Measurements from ENCODE around the gene TMEM126B.

DNA sequence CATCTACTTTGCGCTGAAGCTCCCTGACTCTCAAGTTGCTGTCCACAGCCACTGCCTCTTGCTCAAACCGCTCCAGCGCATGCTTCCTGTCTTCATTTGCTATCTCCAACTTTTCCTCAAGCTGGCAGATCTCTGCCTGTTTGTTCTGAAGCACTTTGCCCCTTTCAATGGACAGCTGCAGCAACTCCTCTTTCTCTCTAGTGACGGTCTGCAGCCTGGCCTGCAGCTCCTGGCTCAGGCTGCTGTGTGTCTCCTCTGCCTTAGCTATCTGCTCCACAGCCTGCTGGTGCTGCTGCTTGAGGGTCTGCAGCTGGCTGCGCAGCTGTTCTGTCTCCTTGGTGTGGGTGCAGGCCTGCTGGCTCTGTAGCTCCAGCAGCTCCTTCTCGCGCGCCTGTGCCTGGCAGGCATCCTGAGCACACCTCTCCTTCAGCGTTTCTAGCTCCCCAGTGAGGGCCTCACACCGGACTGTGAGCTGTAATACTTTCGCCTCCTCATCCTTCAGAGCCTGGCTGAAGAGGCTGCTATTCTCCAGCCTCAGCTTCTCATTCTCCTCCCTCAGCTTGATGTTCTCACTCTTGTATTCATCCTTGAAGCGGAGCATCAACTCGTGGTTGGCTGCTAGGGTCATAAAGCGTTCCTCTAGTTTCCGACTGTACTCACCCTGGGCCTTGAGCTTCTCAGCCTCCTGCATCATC is 56.9 kb downstream of the TMEM126B start:
- no peak for TF ChIP-seq NFRKB (IDR thresholded peaks at IDR 0.05)
- no peak for TF ChIP-seq FOXM1 (IDR thresholded peaks at IDR 0.05; ENCODE audit: borderline replicate concordance)
- TF ChIP-seq SP1 (IDR thresholded peaks at IDR 0.05) = no peak
- TF ChIP-seq SUZ12 (IDR thresholded peaks at IDR 0.05) = no peak
- TF ChIP-seq LEF1 (IDR thresholded peaks at IDR 0.05; ENCODE audit: borderline replicate concordance) = no peak
- no peak for TF ChIP-seq ZNF384 (IDR thresholded peaks at IDR 0.05)
- TF ChIP-seq FOXA1 (IDR thresholded peaks at IDR 0.05) = no peak
- TF ChIP-seq HDGF (IDR thresholded peaks at IDR 0.05; ENCODE audit: borderline replicate concordance) = no peak
- TF ChIP-seq TARDBP (IDR thresholded peaks at IDR 0.05) = no peak
- TF ChIP-seq ARNT (IDR thresholded peaks at IDR 0.05) = no peak

All from HEK293T (cell line).